Memory B cell (primary cell): ENCODE measurements around the gene EPB41L1.
A peak's percentile ranks its signal among the peaks of the same experiment; 100 is the strongest.

Experiments
- ATAC-seq: fragments of 150-1000 bp; cut with Tn5 transposase; 2 replicates; pipeline ENCODE4 v1.10.0; 2021; ENCODE audit warnings: low read depth, mild to moderate bottlenecking, moderate library complexity
- DNase-seq, 2 donors: peaks; one replicate each; pipeline ENCODE4 v3.0.0; 2022; ENCODE audit warnings: low spot score in 2 of 2
- H3K27ac Mint-ChIP-seq: one replicate; pipeline ENCODE4 v1.8.0; 2022; ENCODE audit warnings: mild to moderate bottlenecking, moderate library complexity, mixed read lengths
- H3K27me3 Mint-ChIP-seq: one replicate; pipeline ENCODE4 v1.8.0; 2022; ENCODE audit warnings: mixed read lengths
- H3K36me3 Mint-ChIP-seq: one replicate; pipeline ENCODE4 v1.8.0; 2022; ENCODE audit warnings: mild to moderate bottlenecking, mixed read lengths
- H3K4me1 Mint-ChIP-seq: one replicate; pipeline ENCODE4 v1.8.0; 2022; ENCODE audit warnings: mixed read lengths
- H3K4me3 Mint-ChIP-seq: one replicate; pipeline ENCODE4 v1.8.0; 2022; ENCODE audit warnings: mild to moderate bottlenecking, moderate library complexity, mixed read lengths
- H3K9me3 Mint-ChIP-seq: one replicate; pipeline ENCODE4 v1.8.0; 2022; ENCODE audit warnings: mixed read lengths

Gene EPB41L1

DNA sequence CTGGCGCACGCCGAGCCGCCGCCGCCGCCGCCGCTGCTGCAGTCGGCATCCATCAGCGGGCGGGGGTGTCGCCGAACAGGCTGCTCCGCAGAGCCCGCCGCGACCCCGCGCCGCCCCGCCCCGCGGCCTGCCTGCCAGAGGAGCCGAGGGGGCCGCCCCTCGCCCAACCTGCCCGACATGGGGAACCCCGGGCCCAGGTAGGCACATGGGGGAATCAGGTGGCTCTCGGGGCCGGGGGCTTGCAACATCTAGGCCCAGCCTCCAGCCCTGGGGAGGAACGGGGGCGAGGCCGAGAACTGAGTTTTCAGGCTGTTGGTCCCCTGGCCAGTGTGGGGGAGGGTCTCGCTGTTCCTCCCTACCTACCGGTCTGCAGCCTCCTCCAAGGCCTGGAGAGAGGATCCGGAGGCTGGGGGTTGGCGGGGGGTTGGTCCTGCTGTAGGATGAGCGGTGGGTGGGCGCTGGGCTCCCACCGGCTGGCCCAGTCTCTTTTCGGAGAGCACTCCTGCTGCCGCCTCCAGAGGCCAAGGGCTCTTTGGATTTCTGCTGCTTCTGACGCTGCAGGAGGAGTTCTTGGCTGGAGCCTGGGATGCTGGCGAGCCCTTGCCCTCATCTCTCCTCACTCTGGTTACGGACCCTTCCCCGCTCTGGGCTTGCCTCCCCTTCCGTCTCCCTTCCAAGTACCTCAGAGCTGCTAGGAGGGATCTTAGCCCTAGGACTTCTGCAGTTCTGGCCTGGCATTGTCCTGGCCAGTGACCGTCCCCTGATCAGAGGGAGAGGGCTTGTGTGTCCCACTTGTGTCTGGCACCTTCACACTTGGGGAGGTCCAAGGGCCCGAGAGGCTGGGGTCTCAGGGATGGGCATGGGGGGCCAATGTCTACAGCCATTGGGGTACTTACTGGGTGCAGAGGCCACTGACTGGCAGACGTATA lies at the start of gene EPB41L1:
Gene EPB41L1 (plus strand): TSS at position 41 of the 929 bp plus-strand sequence. CDS start 19,038 bp downstream, outside the sequence.
- peak in 1 of 2 donors; percentile 32 for DNase-seq
- no peaks in the 10 kb centered on the region for H3K9me3 Mint-ChIP-seq
- H3K36me3 Mint-ChIP-seq: no peaks in the 10 kb centered on the region
- peak within 1 kb of the TSS; percentile 80 for H3K4me3 Mint-ChIP-seq
- ATAC-seq: no peak
- H3K4me1 Mint-ChIP-seq: peaks cover 9% of the 10 kb centered on the region
- peaks cover 12% of the 10 kb centered on the region for H3K27me3 Mint-ChIP-seq
- H3K27ac Mint-ChIP-seq: no peak within 1 kb of the TSS

- Mint-ChIP-seq H3K9me3 (no peaks in the 10 kb centered on the region), H3K27ac (no peak overlapping the region), H3K4me3 (no peak overlapping the region), H3K4me1 (no peaks in the 10 kb centered on the region), H3K27me3 (peaks cover 2% of the 10 kb centered on the region), H3K36me3 (no peaks in the 10 kb centered on the region)
- DNase-seq (no peak), ATAC-seq (no peak)
Observed at GRCh38 chr20:36104856-36105255, 49.7 kb upstream of the EPB41L1 start.

GRCh38 chr20:36105711-36106226 lies 48.8 kb upstream of the EPB41L1 start:
- no peak overlapping the region for H3K4me3 Mint-ChIP-seq
- H3K9me3 Mint-ChIP-seq: no peaks in the 10 kb centered on the region
- no peaks in the 10 kb centered on the region for H3K36me3 Mint-ChIP-seq
- H3K27ac Mint-ChIP-seq: no peak overlapping the region
- DNase-seq (no peak), ATAC-seq (no peak)
- peaks cover 2% of the 10 kb centered on the region for H3K27me3 Mint-ChIP-seq
- H3K4me1 Mint-ChIP-seq: peaks cover 4% of the 10 kb centered on the region

- Mint-ChIP-seq H3K9me3 (no peaks in the 10 kb centered on the region), H3K4me1 (peaks cover 5% of the 10 kb centered on the region), H3K4me3 (no peak overlapping the region), H3K27ac (no peak overlapping the region), H3K36me3 (no peaks in the 10 kb centered on the region), H3K27me3 (peaks cover 2% of the 10 kb centered on the region)
- ATAC-seq (no peak), DNase-seq (no peak)
Observed at GRCh38 chr20:36106606-36107005, 47.9 kb upstream of the EPB41L1 start.

DNA sequence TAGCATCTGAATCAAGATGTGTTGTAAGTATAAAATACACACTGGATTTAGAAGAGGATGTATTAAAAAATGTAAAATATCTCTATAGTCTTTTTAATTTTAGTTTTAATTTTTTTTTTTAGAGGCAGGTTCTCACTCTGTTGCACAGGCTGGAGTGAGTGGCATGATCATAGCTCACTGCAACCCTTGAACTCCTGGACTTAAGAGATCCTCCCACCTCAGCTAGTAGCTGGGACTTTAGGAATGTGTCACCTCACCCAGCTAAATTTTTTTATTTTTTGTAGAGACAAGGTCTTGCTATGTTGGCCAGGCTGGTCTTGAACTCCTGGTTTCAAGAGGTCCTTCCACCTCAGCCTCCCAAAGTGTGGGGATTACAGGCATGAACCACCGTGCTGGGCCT lies 46.7 kb upstream of the EPB41L1 start:
- no peak overlapping the region for H3K27ac Mint-ChIP-seq
- ATAC-seq (no peak), DNase-seq (no peak)
- peaks cover 2% of the 10 kb centered on the region for H3K27me3 Mint-ChIP-seq
- no peaks in the 10 kb centered on the region for H3K36me3 Mint-ChIP-seq
- peaks cover 10% of the 10 kb centered on the region for H3K4me1 Mint-ChIP-seq
- no peak overlapping the region for H3K4me3 Mint-ChIP-seq
- H3K9me3 Mint-ChIP-seq: no peaks in the 10 kb centered on the region

GRCh38 chr20:36109251-36109947 lies 45.1 kb upstream of the EPB41L1 start:
- Mint-ChIP-seq H3K36me3 (no peaks in the 10 kb centered on the region), H3K27ac (no peak overlapping the region), H3K4me3 (no peak overlapping the region), H3K9me3 (no peaks in the 10 kb centered on the region), H3K27me3 (no peaks in the 10 kb centered on the region), H3K4me1 (peaks cover 16% of the 10 kb centered on the region)
- ATAC-seq: no peak
- no peak for DNase-seq

DNA sequence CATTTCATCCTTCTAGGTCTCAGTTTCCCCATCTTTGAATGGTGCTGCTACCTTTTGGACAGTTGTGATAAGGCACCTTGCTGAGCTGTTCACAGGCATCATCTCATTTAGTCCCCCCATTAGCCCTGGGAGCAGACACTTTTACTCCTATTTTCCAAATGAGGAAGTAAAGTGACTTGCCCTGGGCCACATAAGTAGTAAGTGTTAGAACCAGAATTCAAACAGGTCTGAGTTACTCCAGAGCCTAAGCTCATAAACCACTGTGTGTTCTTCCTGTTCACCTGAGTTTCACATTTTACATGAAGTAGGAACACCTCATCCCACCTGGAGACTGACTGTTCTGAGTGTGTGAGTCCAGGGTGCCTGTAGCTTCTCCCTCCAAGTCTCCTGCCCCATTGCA lies 43.5 kb upstream of the EPB41L1 start:
- ATAC-seq: no peak
- no peaks in the 10 kb centered on the region for H3K9me3 Mint-ChIP-seq
- H3K4me3 Mint-ChIP-seq: no peak overlapping the region
- no peak overlapping the region for H3K27ac Mint-ChIP-seq
- H3K4me1 Mint-ChIP-seq: peaks cover 18% of the 10 kb centered on the region
- no peaks in the 10 kb centered on the region for H3K27me3 Mint-ChIP-seq
- no peaks in the 10 kb centered on the region for H3K36me3 Mint-ChIP-seq
- DNase-seq: no peak

DNA sequence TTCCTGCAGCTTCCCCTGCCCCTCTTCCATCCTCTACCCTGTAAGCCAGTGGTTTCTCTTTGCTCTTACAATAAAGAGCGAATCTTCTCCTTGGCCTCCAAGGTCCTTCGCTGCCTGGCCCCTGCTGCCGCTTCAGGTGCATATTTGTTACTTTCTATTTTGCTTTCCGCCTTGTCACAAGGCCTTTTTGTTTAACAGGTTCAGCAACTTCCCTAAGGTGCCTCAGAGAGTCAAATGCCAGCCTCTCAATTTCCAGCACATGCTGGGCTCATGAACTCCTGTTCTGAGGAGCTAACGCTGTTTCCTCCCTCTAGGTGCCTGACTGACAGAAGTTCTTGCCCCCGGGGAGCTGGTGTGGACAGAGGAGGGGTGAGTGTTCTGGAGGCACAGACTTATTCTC lies 42.4 kb upstream of the EPB41L1 start:
- H3K9me3 Mint-ChIP-seq: no peaks in the 10 kb centered on the region
- DNase-seq (no peak), ATAC-seq (no peak)
- H3K27me3 Mint-ChIP-seq: no peaks in the 10 kb centered on the region
- peaks cover 20% of the 10 kb centered on the region for H3K4me1 Mint-ChIP-seq
- H3K36me3 Mint-ChIP-seq: no peaks in the 10 kb centered on the region
- no peak overlapping the region for H3K4me3 Mint-ChIP-seq
- no peak overlapping the region for H3K27ac Mint-ChIP-seq

GRCh38 chr20:36113036-36113435 lies 41.5 kb upstream of the EPB41L1 start:
- DNase-seq (no peak), ATAC-seq (no peak)
- Mint-ChIP-seq H3K4me1 (peaks cover 20% of the 10 kb centered on the region), H3K27ac (no peak overlapping the region), H3K9me3 (no peaks in the 10 kb centered on the region), H3K27me3 (no peaks in the 10 kb centered on the region), H3K4me3 (no peak overlapping the region), H3K36me3 (no peaks in the 10 kb centered on the region)

GRCh38 chr20:36113566-36114250 lies 40.8 kb upstream of the EPB41L1 start:
- peak overlapping the region; percentile 21 for H3K4me3 Mint-ChIP-seq
- no peak overlapping the region for H3K27ac Mint-ChIP-seq
- peaks cover 20% of the 10 kb centered on the region for H3K4me1 Mint-ChIP-seq
- no peaks in the 10 kb centered on the region for H3K36me3 Mint-ChIP-seq
- H3K9me3 Mint-ChIP-seq: no peaks in the 10 kb centered on the region
- DNase-seq (peak in 1 of 2 donors; percentile 26), ATAC-seq (peak; percentile 99)
- H3K27me3 Mint-ChIP-seq: no peaks in the 10 kb centered on the region

GRCh38 chr20:36114707-36115106 lies 39.8 kb upstream of the EPB41L1 start:
- DNase-seq (no peak), ATAC-seq (no peak)
- no peaks in the 10 kb centered on the region for H3K36me3 Mint-ChIP-seq
- peaks cover 5% of the 10 kb centered on the region for H3K27me3 Mint-ChIP-seq
- H3K4me3 Mint-ChIP-seq: no peak overlapping the region
- no peak overlapping the region for H3K27ac Mint-ChIP-seq
- H3K9me3 Mint-ChIP-seq: no peaks in the 10 kb centered on the region
- peaks cover 20% of the 10 kb centered on the region for H3K4me1 Mint-ChIP-seq

DNA sequence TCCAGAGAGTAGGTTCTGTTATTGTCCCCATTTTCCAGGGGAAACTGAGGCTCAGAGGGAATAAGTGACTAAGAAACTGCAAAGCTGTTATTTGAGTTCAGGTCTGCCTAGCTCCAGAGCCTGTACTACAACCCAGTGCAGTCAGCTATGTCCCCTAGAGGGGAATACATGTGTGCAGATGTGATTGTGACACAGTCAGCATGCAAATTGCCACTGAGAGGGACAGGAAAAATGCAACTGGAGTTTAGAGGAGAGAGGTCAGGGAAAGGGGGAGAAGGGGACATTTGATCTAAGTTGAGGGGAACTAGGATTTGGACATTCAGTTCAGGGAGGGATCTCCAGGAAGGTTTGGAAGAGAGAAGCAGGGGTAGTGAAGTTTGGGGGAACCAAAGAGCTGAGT lies 38.6 kb upstream of the EPB41L1 start:
- Mint-ChIP-seq H3K4me1 (peaks cover 15% of the 10 kb centered on the region), H3K4me3 (no peak overlapping the region), H3K36me3 (no peaks in the 10 kb centered on the region), H3K27me3 (peaks cover 7% of the 10 kb centered on the region), H3K27ac (peak overlapping the region; percentile 7), H3K9me3 (no peaks in the 10 kb centered on the region)
- ATAC-seq (no peak), DNase-seq (no peak)

- no peak overlapping the region for H3K4me3 Mint-ChIP-seq
- peaks cover 7% of the 10 kb centered on the region for H3K27me3 Mint-ChIP-seq
- H3K27ac Mint-ChIP-seq: no peak overlapping the region
- no peak for DNase-seq
- H3K9me3 Mint-ChIP-seq: no peaks in the 10 kb centered on the region
- no peaks in the 10 kb centered on the region for H3K36me3 Mint-ChIP-seq
- no peak for ATAC-seq
- H3K4me1 Mint-ChIP-seq: peaks cover 14% of the 10 kb centered on the region
Observed at GRCh38 chr20:36116807-36117441, 37.6 kb upstream of the EPB41L1 start.
